GM21423 (cell line): ENCODE measurements around the gene DNAH2.

Experiments
- ATAC-seq: cut with Tn5 transposase; IDR thresholded peaks from one replicate; pipeline ENCODE4 v1.9.1; 2021; ENCODE audit warnings: mild to moderate bottlenecking, moderate library complexity; ENCODE audit not compliant: unreplicated experiment

Gene DNAH2

GRCh38 chr17:7719661-7720060, 2.1 kb downstream of the DNAH2 start:
- no peak for ATAC-seq

- no peak for ATAC-seq
These were observed 2.6 kb downstream of the DNAH2 start for GRCh38 chr17:7720125-7720524.

- ATAC-seq = no peak
These were observed 4.1 kb downstream of the DNAH2 start for GRCh38 chr17:7721612-7722011.

- no peak for ATAC-seq
These were observed 10.3 kb downstream of the DNAH2 start for GRCh38 chr17:7727886-7728285.

- no peak for ATAC-seq
These were observed 12.3 kb downstream of the DNAH2 start for GRCh38 chr17:7729816-7730215.

GRCh38 chr17:7732981-7733539, 15.5 kb downstream of the DNAH2 start:
- ATAC-seq = no peak

- no peak for ATAC-seq
These were observed 20.1 kb downstream of the DNAH2 start for GRCh38 chr17:7737601-7738000.

- no peak for ATAC-seq
These were observed 22.2 kb downstream of the DNAH2 start for GRCh38 chr17:7739746-7740145.

- no peak for ATAC-seq
These were observed 23.0 kb downstream of the DNAH2 start for GRCh38 chr17:7740481-7741001.

GRCh38 chr17:7742729-7743128, 25.2 kb downstream of the DNAH2 start:
- ATAC-seq = no peak

- no peak for ATAC-seq
These were observed 26.9 kb downstream of the DNAH2 start for GRCh38 chr17:7744416-7744815.

- no peak for ATAC-seq
These were observed 28.4 kb downstream of the DNAH2 start for GRCh38 chr17:7745748-7746470.

- no peak for ATAC-seq
These were observed 30.1 kb downstream of the DNAH2 start for GRCh38 chr17:7747635-7748071.

- no peak for ATAC-seq
These were observed 30.7 kb downstream of the DNAH2 start for GRCh38 chr17:7748076-7748775.

GRCh38 chr17:7750321-7750821, 32.8 kb downstream of the DNAH2 start:
- ATAC-seq = no peak

- ATAC-seq = no peak
These were observed 37.1 kb downstream of the DNAH2 start for GRCh38 chr17:7754656-7755055.

- ATAC-seq = no peak
These were observed 37.7 kb downstream of the DNAH2 start for GRCh38 chr17:7755095-7755890.

GRCh38 chr17:7756968-7757367, 39.4 kb downstream of the DNAH2 start:
- ATAC-seq = no peak

GRCh38 chr17:7763919-7764318, 46.4 kb downstream of the DNAH2 start:
- no peak for ATAC-seq

GRCh38 chr17:7767004-7767403, 49.5 kb downstream of the DNAH2 start:
- ATAC-seq = no peak
